BJ (cell line): ENCODE measurements around the gene TEAD4. TPM values are rescaled to one million over a fixed set of nuclear protein-coding genes. Genes with fewer than 3 reads are reported as not detected.

Experiments used
- CTCF ChIA-PET: fragments of 350-600 bp; formaldehyde crosslinking; extraction: SDS; loops from one replicate; lab custom pipeline; 2021; ENCODE audit warnings: antibody characterized with exemption, inconsistent platforms; lab: Yijun Ruan, JAX
- POLR2A ChIA-PET: fragments of 300-600 bp; sonication (Branson Sonifier 250); formaldehyde crosslinking; extraction: SDS; loops from one replicate; lab custom pipeline; 2021; ENCODE audit warnings: antibody characterized with exemption; lab: Charles Lee
- DNase-seq: peaks from one replicate; pipeline ENCODE4 v3.0.0-alpha.2; 2011; ENCODE audit warnings: low read depth
- H3K27me3 ChIP-seq: 2 replicates; pipeline ENCODE4 v1.6.0; 2011; ENCODE audit warnings: low read length; ENCODE audit not compliant: control insufficient read depth, insufficient read depth
- H3K36me3 ChIP-seq: 2 replicates; pipeline ENCODE4 v1.5.1; 2011; ENCODE audit warnings: low read length; ENCODE audit not compliant: control insufficient read depth, insufficient read depth
- H3K4me3 ChIP-seq: 2 replicates; pipeline ENCODE4 v1.5.1; 2011; ENCODE audit warnings: low read depth, mild to moderate bottlenecking, control low read depth, low read length
- CTCF ChIP-seq: IDR thresholded peaks from 2 replicates; pipeline ENCODE4 v1.5.1; 2011; ENCODE audit warnings: low read depth, mild to moderate bottlenecking, control low read depth, inconsistent platforms, low read length, moderate library complexity; ENCODE audit not compliant: insufficient read depth
- polyA plus RNA-seq: library from polyadenylated mRNA; depleted of rRNA; stranded (reverse); fragments of >200 nt; gene quantifications from 2 replicates; pipeline ENCODE4 v1.2.3, GENCODE V29; 2011

The TEAD4 gene
- polyA plus RNA-seq, 1 experiment: 30.2 TPM

GRCh38 chr12:2944401-2945047 lies 14.7 kb upstream of the TEAD4 start:
- no peaks in the 10 kb centered on the region for H3K27me3 ChIP-seq
- H3K4me3 ChIP-seq: no peak overlapping the region
- TF ChIP-seq CTCF: peak; percentile 77
- peaks cover 7% of the 10 kb centered on the region for H3K36me3 ChIP-seq
- ChIA-PET POLR2A (interaction anchor here (0.6 kb wide), 1 partner anchor 76 kb away, joined by 6 read pairs; no protein-coding TSS in a partner anchor), CTCF (interaction anchor here (0.6 to 2.4 kb wide), 16 partner anchors 8 to 98 kb away, joined by 3 to 18 read pairs (median 3); partner anchors contain the start of gene TULP3)
- DNase-seq: no peak

DNA sequence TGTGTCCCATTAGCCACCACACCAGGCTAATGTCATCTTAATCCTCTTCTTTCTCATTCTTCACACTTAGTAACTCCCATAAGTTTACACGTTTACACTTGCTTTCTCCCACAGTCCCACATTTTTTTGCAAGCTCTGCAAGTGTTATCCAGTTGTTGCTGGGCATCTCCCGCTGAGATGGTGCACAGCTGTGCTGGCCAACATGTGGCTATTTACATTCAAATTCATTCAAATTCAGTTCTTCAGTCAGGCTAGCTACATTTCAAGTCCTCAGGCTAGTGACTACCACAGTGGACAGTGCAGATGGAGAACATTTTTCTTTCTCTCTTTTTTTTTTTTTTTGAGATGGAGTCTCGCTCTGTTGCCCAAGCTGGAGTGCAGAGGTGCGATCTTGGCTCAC lies 9.8 kb upstream of the TEAD4 start:
- no peak for TF ChIP-seq CTCF
- Histone ChIP-seq H3K27me3 (no peaks in the 10 kb centered on the region), H3K36me3 (no peaks in the 10 kb centered on the region), H3K4me3 (no peak overlapping the region)
- CTCF ChIA-PET: no interaction called here
- no peak for DNase-seq
- POLR2A ChIA-PET: no interaction called here

- CTCF ChIA-PET: interaction anchor here (3.1 kb wide), 1 partner anchor 12 kb away, joined by 8 read pairs; no protein-coding TSS in a partner anchor
Measured at GRCh38 chr12:2955888-2956287, 3.3 kb upstream of the TEAD4 start.

GRCh38 chr12:2957816-2958431 lies 1.3 kb upstream of the TEAD4 start:
- H3K36me3 ChIP-seq: no peaks in the 10 kb centered on the region
- ChIA-PET POLR2A (no interaction called here), CTCF (interaction anchor here (0.6 to 1.6 kb wide), 3 partner anchors 10 to 19 kb away, joined by 3 read pairs; no protein-coding TSS in a partner anchor)
- H3K4me3 ChIP-seq: peak overlapping the region; percentile 79
- 0 out of 2 replicates have a peak, but pooled peaks have one; percentile 13 for TF ChIP-seq CTCF
- H3K27me3 ChIP-seq: no peaks in the 10 kb centered on the region
- DNase-seq: no peak

More at GRCh38 chr12:2955888-2956287, 3.3 kb upstream of the TEAD4 start:
- no peak for DNase-seq
- POLR2A ChIA-PET: no interaction called here
- no peaks in the 10 kb centered on the region for H3K27me3 ChIP-seq
- no peak overlapping the region for H3K4me3 ChIP-seq
- TF ChIP-seq CTCF: no peak
- no peaks in the 10 kb centered on the region for H3K36me3 ChIP-seq
